Nephron (organoid): ENCODE measurements around the gene TMTC1.

Experiments used
- H3K27ac Mint-ChIP-seq, 3 experiments: 2 replicates each; pipeline ENCODE4 v1.8.0; 2020; ENCODE audit warnings: mixed read lengths in 3 of 3, mild to moderate bottlenecking in 2 of 3, moderate library complexity in 1 of 3
- H3K27me3 Mint-ChIP-seq: 2 replicates; pipeline ENCODE4 v1.8.0; 2021; ENCODE audit warnings: low read depth, mild to moderate bottlenecking, moderate library complexity, mixed read lengths
- H3K36me3 Mint-ChIP-seq: 2 replicates; pipeline ENCODE4 v1.8.0; 2020; ENCODE audit warnings: low read depth, mixed read lengths
- H3K4me1 Mint-ChIP-seq: 2 replicates; pipeline ENCODE4 v1.8.0; 2020; ENCODE audit warnings: mixed read lengths
- H3K4me3 Mint-ChIP-seq, 3 experiments: 2 replicates each; pipeline ENCODE4 v1.8.0; 2020; ENCODE audit warnings: mild to moderate bottlenecking in 3 of 3, mixed read lengths in 3 of 3, moderate library complexity in 2 of 3
- H3K9me3 Mint-ChIP-seq: 2 replicates; pipeline ENCODE4 v1.8.0; 2020; ENCODE audit warnings: mixed read lengths
- CTCF ChIP-seq, 3 experiments: fragments of 200-600 bp; sonication (generic); IDR thresholded peaks; one replicate each; pipeline ENCODE4 v1.5.0; 2021; ENCODE audit warnings: antibody characterized with exemption in 3 of 3; ENCODE audit not compliant: unreplicated experiment in 3 of 3

Gene TMTC1

GRCh38 chr12:29672580-29672979 lies 111.2 kb downstream of the TMTC1 start:
- H3K4me3 Mint-ChIP-seq, result no peak overlapping the region
- TF ChIP-seq CTCF (IDR thresholded peaks at IDR 0.05; ENCODE audit: unreplicated experiment in 3 of 3), result no peak
- no peaks in the 10 kb centered on the region for H3K9me3 Mint-ChIP-seq
- H3K27ac Mint-ChIP-seq, result peak overlapping the region in 2 of 3 experiments; percentile 52 to 72
- peaks cover 43% of the 10 kb centered on the region for H3K4me1 Mint-ChIP-seq
- H3K27me3 Mint-ChIP-seq, result no peaks in the 10 kb centered on the region
- H3K36me3 Mint-ChIP-seq, result no peaks in the 10 kb centered on the region

DNA sequence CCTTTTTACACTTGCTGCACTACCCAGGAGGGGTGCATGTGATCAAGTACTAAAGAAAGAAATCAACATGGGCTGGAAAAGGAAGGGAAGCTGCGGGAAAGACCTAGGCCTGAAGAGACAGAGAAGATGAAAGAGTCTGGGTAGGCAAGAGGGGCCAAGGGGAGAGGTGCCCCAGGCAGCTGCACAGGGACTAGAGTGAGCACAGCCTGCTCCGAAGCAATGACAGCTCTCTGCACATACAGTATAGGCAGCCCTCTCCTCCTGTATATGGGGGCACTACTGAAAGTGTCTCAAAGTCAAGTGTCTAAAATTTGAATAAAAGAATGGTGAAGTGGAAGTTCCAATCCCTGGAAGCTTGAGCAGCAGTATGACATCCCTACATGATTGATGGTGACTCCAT lies 112.0 kb downstream of the TMTC1 start:
- Mint-ChIP-seq H3K27me3 (no peaks in the 10 kb centered on the region), H3K9me3 (no peaks in the 10 kb centered on the region), H3K4me1 (peaks cover 43% of the 10 kb centered on the region), H3K36me3 (no peaks in the 10 kb centered on the region), H3K4me3 (no peak overlapping the region), H3K27ac (peak overlapping the region in 1 of 3 experiments; percentile 72)
- no peak for TF ChIP-seq CTCF (IDR thresholded peaks at IDR 0.05; ENCODE audit: unreplicated experiment in 3 of 3)

- peaks cover 20% of the 10 kb centered on the region for H3K4me1 Mint-ChIP-seq
- H3K9me3 Mint-ChIP-seq, result no peaks in the 10 kb centered on the region
- no peak overlapping the region for H3K27ac Mint-ChIP-seq
- no peak overlapping the region for H3K4me3 Mint-ChIP-seq
- no peak for TF ChIP-seq CTCF (IDR thresholded peaks at IDR 0.05; ENCODE audit: unreplicated experiment in 3 of 3)
- H3K27me3 Mint-ChIP-seq, result no peaks in the 10 kb centered on the region
- H3K36me3 Mint-ChIP-seq, result no peaks in the 10 kb centered on the region
These were observed 116.7 kb downstream of the TMTC1 start for GRCh38 chr12:29667011-29667410.

DNA sequence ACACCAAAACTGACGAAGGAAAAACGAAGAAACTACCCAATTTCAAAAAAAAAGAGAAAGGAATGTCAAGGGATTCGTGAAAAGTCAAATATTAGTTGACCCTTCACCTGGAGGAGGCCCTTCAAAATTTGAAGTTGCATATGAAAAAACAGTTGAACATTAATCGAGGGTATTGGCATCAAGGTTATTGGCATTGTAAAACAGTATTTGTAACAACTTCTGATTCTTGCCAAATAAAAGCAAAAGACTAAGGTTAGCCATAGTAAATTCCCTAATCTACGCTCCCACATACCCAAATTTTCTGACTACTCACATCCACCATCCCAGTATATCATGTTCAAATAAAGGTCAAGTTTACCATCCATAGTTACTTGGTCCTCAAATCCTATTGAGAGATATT lies 118.6 kb downstream of the TMTC1 start:
- Mint-ChIP-seq H3K27me3 (no peaks in the 10 kb centered on the region), H3K36me3 (no peaks in the 10 kb centered on the region), H3K4me3 (no peak overlapping the region), H3K9me3 (no peaks in the 10 kb centered on the region), H3K4me1 (peaks cover 13% of the 10 kb centered on the region), H3K27ac (no peak overlapping the region)
- TF ChIP-seq CTCF (IDR thresholded peaks at IDR 0.05; ENCODE audit: unreplicated experiment in 3 of 3), result no peak

GRCh38 chr12:29662734-29663323 lies 120.9 kb downstream of the TMTC1 start:
- H3K36me3 Mint-ChIP-seq, result no peaks in the 10 kb centered on the region
- no peak for TF ChIP-seq CTCF (IDR thresholded peaks at IDR 0.05; ENCODE audit: unreplicated experiment in 3 of 3)
- no peaks in the 10 kb centered on the region for H3K27me3 Mint-ChIP-seq
- peaks cover 13% of the 10 kb centered on the region for H3K4me1 Mint-ChIP-seq
- H3K27ac Mint-ChIP-seq, result peak overlapping the region in 2 of 3 experiments; percentile 53 to 54
- no peaks in the 10 kb centered on the region for H3K9me3 Mint-ChIP-seq
- H3K4me3 Mint-ChIP-seq, result no peak overlapping the region

DNA sequence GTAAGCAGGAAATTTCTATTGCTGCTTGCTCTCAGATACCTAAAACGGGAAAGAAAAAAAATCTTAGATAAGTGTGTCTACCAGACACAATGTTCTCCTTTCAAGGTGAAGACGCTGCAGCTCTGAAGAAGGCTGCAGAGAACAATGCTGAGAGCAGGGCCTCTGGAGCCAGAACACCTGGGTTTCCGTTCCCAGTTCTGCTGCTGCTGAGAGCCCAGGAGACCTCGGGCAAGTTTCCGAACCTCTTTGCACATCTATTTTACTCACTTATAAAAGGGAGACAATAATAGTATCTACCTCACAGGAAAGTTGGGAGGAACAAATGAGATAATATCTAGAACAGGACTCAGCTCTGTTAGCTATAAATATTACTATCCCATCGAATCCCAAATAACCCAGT lies 122.9 kb downstream of the TMTC1 start:
- peaks cover 1% of the 10 kb centered on the region for H3K36me3 Mint-ChIP-seq

More for the DNA sequence above, 122.9 kb downstream of the TMTC1 start:
- no peaks in the 10 kb centered on the region for H3K27me3 Mint-ChIP-seq
- H3K4me1 Mint-ChIP-seq, result peaks cover 23% of the 10 kb centered on the region
- H3K4me3 Mint-ChIP-seq, result no peak overlapping the region
- no peak for TF ChIP-seq CTCF (IDR thresholded peaks at IDR 0.05; ENCODE audit: unreplicated experiment in 3 of 3)
- H3K27ac Mint-ChIP-seq, result no peak overlapping the region
- H3K9me3 Mint-ChIP-seq, result no peaks in the 10 kb centered on the region
